Measurements from ENCODE around the gene HIP1R. TPM values are rescaled to one million over a fixed set of nuclear protein-coding genes. Genes with fewer than 3 reads are reported as not detected.
A peak's percentile ranks its signal among the peaks of the same experiment; 100 is the strongest.

Gene HIP1R
- total RNA-seq, 4 donors from 2014 or later = 27.3 to 46.3 (median 44.8) TPM

GRCh38 chr12:122869207-122869973 is 34.1 kb downstream of the HIP1R start:
- 95 to 97% methylated on average over 7 to 8 of the region's 8 CpGs for WGBS, 2 donors
- no peak for TF ChIP-seq POLR2A (IDR thresholded peaks at IDR 0.05)
- TF ChIP-seq CTCF (IDR thresholded peaks at IDR 0.05) = no peak
- Histone ChIP-seq H3K9me3 (no peaks in the 10 kb centered on the region), H3K27ac (peak overlapping the region in 1 of 4 donors; percentile 73), H3K27me3 (no peaks in the 10 kb centered on the region), H3K36me3 (peaks cover 8 to 67% (median 9%) of the 10 kb centered on the region in 3 donors), H3K4me3 (no peak overlapping the region), H3K4me1 (peaks cover 48 to 80% (median 58%) of the 10 kb centered on the region in 3 donors)
- intact Hi-C loops (cut with DNase I) = no loop called here
- DNase-seq = no peak

DNA sequence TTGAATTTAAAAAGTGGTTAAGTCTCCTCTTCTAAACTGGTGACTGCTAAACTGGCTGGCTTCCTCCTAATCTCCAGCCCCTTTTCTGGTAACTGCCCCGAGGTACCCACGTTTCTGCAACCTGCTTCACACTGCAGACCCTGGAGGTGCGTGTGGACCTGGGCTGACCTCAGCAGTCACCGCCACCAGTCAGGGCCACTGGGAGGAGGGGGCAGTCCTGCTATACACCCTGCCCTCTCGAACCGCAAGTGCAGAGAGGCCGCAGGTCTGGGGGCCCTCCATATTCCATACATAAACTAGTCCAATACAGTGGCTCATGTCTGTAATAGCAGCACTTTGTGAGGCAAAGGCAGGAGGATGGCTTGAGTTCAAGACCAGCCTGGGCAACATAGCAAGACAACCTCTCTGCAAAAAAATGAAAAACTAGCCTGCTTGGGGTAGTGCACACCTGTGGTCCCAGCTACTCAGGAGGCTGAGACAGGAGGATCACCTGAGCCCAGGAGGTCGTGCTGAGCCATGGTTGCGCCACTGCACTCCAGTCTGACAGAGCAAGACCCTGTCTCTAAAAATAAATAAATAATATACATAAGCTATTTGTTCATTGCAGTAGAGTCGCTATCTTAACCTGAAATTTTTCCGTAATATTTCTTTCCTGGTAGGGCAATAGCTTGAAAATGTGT is 35.0 kb downstream of the HIP1R start:
- DNase-seq = no peak
- peaks cover 8 to 58% (median 9%) of the 10 kb centered on the region in 3 donors for H3K36me3 ChIP-seq
- H3K27me3 ChIP-seq = no peaks in the 10 kb centered on the region
- TF ChIP-seq POLR2A (IDR thresholded peaks at IDR 0.05) = no peak
- no peak for TF ChIP-seq CTCF (IDR thresholded peaks at IDR 0.05)
- intact Hi-C loops (cut with DNase I) = no loop called here
- peaks cover 48 to 87% (median 63%) of the 10 kb centered on the region in 3 donors for H3K4me1 ChIP-seq
- peak overlapping the region; percentile 71 to 86 (median 82) for H3K27ac ChIP-seq
- H3K9me3 ChIP-seq = no peaks in the 10 kb centered on the region
- peak overlapping the region in 1 of 4 donors; percentile 35 for H3K4me3 ChIP-seq
- 81 to 93% methylated on average over 7 to 9 of the region's 11 CpGs for WGBS, 2 donors

DNA sequence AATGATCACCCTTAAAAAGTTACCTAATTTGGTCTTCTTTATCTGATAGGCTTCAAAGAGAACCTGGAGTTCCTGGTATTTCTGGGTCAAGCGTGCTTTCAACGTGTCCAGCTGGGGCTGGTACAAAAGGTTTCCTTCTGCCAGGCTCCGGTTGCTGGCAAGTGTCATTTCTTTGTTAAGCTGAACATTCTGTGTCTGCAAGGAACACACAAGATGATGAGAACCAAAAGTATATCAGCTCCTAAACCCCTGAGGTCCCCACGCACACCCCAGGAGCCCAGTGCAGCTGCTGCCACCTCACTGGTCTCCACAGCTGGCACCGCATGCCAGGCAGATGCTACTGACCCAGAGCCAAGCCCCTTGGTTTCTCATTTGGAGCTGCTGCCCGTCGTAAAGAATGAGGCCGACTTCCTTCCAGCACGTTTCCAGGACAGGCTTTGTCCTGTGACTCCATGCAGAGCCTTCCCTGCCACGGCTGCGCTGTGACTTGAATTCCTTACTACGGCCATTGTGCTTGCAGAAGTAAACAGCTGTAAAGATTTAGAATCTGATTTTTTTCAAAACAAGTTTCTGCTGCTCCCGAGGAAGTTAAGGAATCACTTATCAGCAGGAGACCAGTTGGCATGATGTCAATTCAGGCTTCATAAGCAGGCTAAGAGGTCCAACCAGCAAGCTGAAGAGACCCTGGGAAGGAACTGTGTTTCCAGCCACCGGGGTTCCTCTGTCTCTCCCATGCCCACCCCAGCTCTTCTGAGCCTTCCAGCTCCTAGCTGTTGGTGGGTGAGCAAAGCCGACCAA is 35.8 kb downstream of the HIP1R start:
- no peaks in the 10 kb centered on the region for H3K9me3 ChIP-seq
- peaks cover 48 to 94% (median 71%) of the 10 kb centered on the region in 3 donors for H3K4me1 ChIP-seq
- intact Hi-C loops (cut with DNase I) = no loop called here
- H3K4me3 ChIP-seq = peak overlapping the region in 3 of 4 donors; percentile 35 to 55 (median 38)
- no peaks in the 10 kb centered on the region for H3K27me3 ChIP-seq
- H3K36me3 ChIP-seq = peaks cover 8 to 50% (median 9%) of the 10 kb centered on the region in 3 donors
- H3K27ac ChIP-seq = peak overlapping the region; percentile 71 to 86 (median 82)
- TF ChIP-seq CTCF (IDR thresholded peaks at IDR 0.05) = no peak
- TF ChIP-seq POLR2A (IDR thresholded peaks at IDR 0.05) = peak in 1 of 4 donors; percentile 17
- 24 to 27% methylated on average over 12 to 13 of the region's 15 CpGs for WGBS, 2 donors
- no peak for DNase-seq

- intact Hi-C loops (cut with DNase I) = no loop called here
- no peak for DNase-seq
- peak overlapping the region in 3 of 4 donors; percentile 35 to 55 (median 38) for H3K4me3 ChIP-seq
- H3K36me3 ChIP-seq = peaks cover 0 to 46% (median 9%) of the 10 kb centered on the region in 3 donors
- H3K4me1 ChIP-seq = peaks cover 50 to 100% (median 72%) of the 10 kb centered on the region in 3 donors
- H3K27me3 ChIP-seq = no peaks in the 10 kb centered on the region
- peak overlapping the region; percentile 71 to 86 (median 82) for H3K27ac ChIP-seq
- TF ChIP-seq CTCF (IDR thresholded peaks at IDR 0.05) (no peak), POLR2A (IDR thresholded peaks at IDR 0.05) (no peak)
- 9 to 14% methylated on average over 20 to 23 of the region's 23 CpGs for WGBS, 2 donors
- H3K9me3 ChIP-seq = no peaks in the 10 kb centered on the region
Observed at GRCh38 chr12:122871851-122872780, 36.9 kb downstream of the HIP1R start.

All from esophagus squamous epithelium (tissue), 5 donors.